HG03103 (cell line): ENCODE data around the gene PCDHB8.
"Not testable (repeated sequence)": the region's sequence is repeated elsewhere in the genome, so short reads cannot be mapped to it uniquely, and the experiment has no call there.

Experiments
- ATAC-seq: cut with Tn5 transposase; IDR thresholded peaks from one replicate; pipeline ENCODE4 v1.9.1; 2021; ENCODE audit warnings: low read depth; ENCODE audit not compliant: unreplicated experiment

The PCDHB8 gene

GRCh38 chr5:141177577-141178191 is at the start of gene PCDHB8:
Gene PCDHB8, plus strand, starts transcription at chr5:141177790. Its CDS starts 245 bp downstream, at chr5:141178035.
- not testable (repeated sequence) for ATAC-seq

- ATAC-seq, result no peak
Measured at GRCh38 chr5:141135030-141135717, 42.4 kb upstream of the PCDHB8 start, which contains the start of gene PCDHB5. Gene PCDHB5, plus strand, starts transcription at chr5:141135206. Its CDS starts 229 bp downstream, at chr5:141135435.

GRCh38 chr5:141135718-141136266 is 41.8 kb upstream of the PCDHB8 start:
- ATAC-seq, result no peak

- not testable (repeated sequence) for ATAC-seq
Measured at GRCh38 chr5:141137346-141137745, 40.2 kb upstream of the PCDHB8 start.

GRCh38 chr5:141149812-141150211 is 27.8 kb upstream of the PCDHB8 start, which contains the start of gene PCDHB6:
Gene PCDHB6, plus strand, starts transcription at chr5:141150057. Its CDS starts 201 bp downstream, at chr5:141150258.
- ATAC-seq, result no peak

- ATAC-seq, result no peak
Measured at GRCh38 chr5:141150224-141150992, 27.2 kb upstream of the PCDHB8 start.

- ATAC-seq, result no peak
Measured at GRCh38 chr5:141150993-141151325, 26.6 kb upstream of the PCDHB8 start.

- not testable (repeated sequence) for ATAC-seq
Measured at GRCh38 chr5:141151632-141152031, 26.0 kb upstream of the PCDHB8 start.

- not testable (repeated sequence) for ATAC-seq
Measured at GRCh38 chr5:141152096-141152495, 25.5 kb upstream of the PCDHB8 start.

- no peak for ATAC-seq
Measured at GRCh38 chr5:141155540-141156374, 21.8 kb upstream of the PCDHB8 start.

GRCh38 chr5:141157356-141157755 is 20.2 kb upstream of the PCDHB8 start:
- ATAC-seq, result not testable (repeated sequence)

- not testable (repeated sequence) for ATAC-seq
Measured at GRCh38 chr5:141157901-141158300, 19.7 kb upstream of the PCDHB8 start.

- ATAC-seq, result no peak
Measured at GRCh38 chr5:141172381-141173204, 5.0 kb upstream of the PCDHB8 start, which contains the start of gene PCDHB7. Gene PCDHB7, plus strand, starts transcription at chr5:141172644. Its CDS starts 192 bp downstream, at chr5:141172836.

- not testable (repeated sequence) for ATAC-seq
Measured at GRCh38 chr5:141174291-141175104, 3.1 kb upstream of the PCDHB8 start.

- no peak for ATAC-seq
Measured at GRCh38 chr5:141175933-141176332, 1.7 kb upstream of the PCDHB8 start.

- not testable (repeated sequence) for ATAC-seq
Measured at GRCh38 chr5:141179371-141179770, 1.8 kb downstream of the PCDHB8 start.

GRCh38 chr5:141179876-141180275 is 2.3 kb downstream of the PCDHB8 start:
- not testable (repeated sequence) for ATAC-seq

GRCh38 chr5:141180313-141180712 is 2.7 kb downstream of the PCDHB8 start:
- ATAC-seq, result no peak
